OCI-LY7 (cell line): ENCODE results near the gene NPR3. TPM values are rescaled to one million over a fixed set of nuclear protein-coding genes. Genes with fewer than 3 reads are reported as not detected.

Source experiments
- BruUV-seq: library from RNA; stranded (reverse); fragments of 400-500 nt; replicated peaks from 2 replicates; lab custom pipeline; 2021; lab: Mats Ljungman, UMichigan
- CTCF ChIA-PET: fragments of 300-600 bp; sonication (Branson Sonifier 250); formaldehyde crosslinking; loops from one replicate; lab custom pipeline; 2022; ENCODE audit warnings: antibody characterized with exemption; ENCODE audit not compliant: unreplicated experiment; lab: Charles Lee
- POLR2A ChIA-PET: fragments of 300-600 bp; sonication (Branson Sonifier 250); formaldehyde crosslinking; loops from one replicate; lab custom pipeline; 2022; ENCODE audit warnings: antibody characterized with exemption; lab: Charles Lee
- DNase-seq: peaks from one replicate; pipeline ENCODE4 v3.0.0-alpha.2; 2015; ENCODE audit warnings: low spot score
- H2AFZ ChIP-seq: fragments of 200-600 bp; sonication (generic), shearing (Covaris generic); 2 replicates; pipeline ENCODE4 v1.6.1; 2014; ENCODE audit warnings: mild to moderate bottlenecking, antibody characterized with exemption, low read length, moderate library complexity
- H3K27ac ChIP-seq: fragments of 200-600 bp; sonication (generic); 2 replicates; pipeline ENCODE4 v1.5.1; 2014; ENCODE audit warnings: mixed run types, low read depth, mild to moderate bottlenecking, moderate library complexity, low read length, inconsistent platforms; ENCODE audit not compliant: poor library complexity, severe bottlenecking
- H3K36me3 ChIP-seq: fragments of 200-600 bp; sonication (generic); 2 replicates; pipeline ENCODE4 v1.6.1; 2014; ENCODE audit warnings: mild to moderate bottlenecking, antibody characterized with exemption, low read length, moderate library complexity, mixed read lengths; ENCODE audit not compliant: insufficient read depth
- H3K4me1 ChIP-seq: fragments of 200-600 bp; sonication (generic); 2 replicates; pipeline ENCODE4 v1.5.1; 2014; ENCODE audit warnings: mild to moderate bottlenecking, low read length; ENCODE audit not compliant: insufficient read depth, poor library complexity, severe bottlenecking
- H3K4me2 ChIP-seq: fragments of 200-600 bp; sonication (generic); 2 replicates; pipeline ENCODE4 v1.6.1; 2014; ENCODE audit warnings: mild to moderate bottlenecking, low read length
- H3K4me3 ChIP-seq: fragments of 200-600 bp; sonication (generic); 2 replicates; pipeline ENCODE4 v1.5.1; 2014; ENCODE audit warnings: mild to moderate bottlenecking, low read depth, low read length; ENCODE audit not compliant: poor library complexity, severe bottlenecking
- H3K79me2 ChIP-seq: fragments of 200-600 bp; sonication (generic); 2 replicates; pipeline ENCODE4 v1.6.1; 2016; ENCODE audit warnings: low read depth, mild to moderate bottlenecking, low read length, moderate library complexity, mixed read lengths; ENCODE audit not compliant: insufficient read depth
- H3K9me2 ChIP-seq: fragments of 200-600 bp; sonication (generic); 2 replicates; pipeline ENCODE4 v1.6.1; 2016; ENCODE audit warnings: mild to moderate bottlenecking, low read length, mixed read lengths; ENCODE audit not compliant: insufficient read depth
- H3K9me3 ChIP-seq: fragments of 200-600 bp; sonication (generic); 2 replicates; pipeline ENCODE4 v1.6.1; 2014; ENCODE audit warnings: mild to moderate bottlenecking, mixed run types, low read length, mixed read lengths
- H4K20me1 ChIP-seq: fragments of 200-600 bp; sonication (generic); 2 replicates; pipeline ENCODE4 v1.6.1; 2014; ENCODE audit warnings: mild to moderate bottlenecking, antibody characterized with exemption, low read length, moderate library complexity, mixed read lengths; ENCODE audit not compliant: insufficient read depth
- CTCF ChIP-seq: fragments of 200-600 bp; sonication (generic); conservative IDR thresholded peaks from 2 replicates; pipeline ENCODE4 v1.5.1; 2014; ENCODE audit warnings: mild to moderate bottlenecking, antibody characterized with exemption, low read length, moderate library complexity, mixed read lengths
- EZH2phosphoT487 ChIP-seq: fragments of 200-600 bp; sonication (generic); IDR thresholded peaks from 2 replicates; pipeline ENCODE4 v1.6.1; 2018; ENCODE audit warnings: low read depth, borderline replicate concordance, mild to moderate bottlenecking, mixed run types, antibody characterized with exemption, low read length, moderate library complexity, mixed read lengths
- intact Hi-C: fragments of 100-400 bp; cut with micrococcal nuclease; formaldehyde crosslinking; loops from one replicate; pipeline ENCODE4 v1.10.0; 2022; ENCODE audit not compliant: unreplicated experiment
- total RNA-seq, 2 experiments: library from RNA; depleted of rRNA in 1 of 2; stranded (reverse); fragments of >200 nt in 1 of 2; shearing (Covaris generic) in 1 of 2; gene quantifications; 2 replicates each; pipeline ENCODE4 v1.2.3, GENCODE V29; 2014 to 2022

Gene NPR3
- total RNA-seq, 2 experiments from 2014 or later: not detected

GRCh38 chr5:32791536-32792243, 80.6 kb downstream of the NPR3 start:
- H3K4me3 ChIP-seq: no peak overlapping the region
- CTCF ChIA-PET: no interaction called here
- intact Hi-C loops: no loop called here
- H3K9me3 ChIP-seq: no peaks in the 10 kb centered on the region
- H3K36me3 ChIP-seq: no peaks in the 10 kb centered on the region
- no peak for DNase-seq
- H3K9me2 ChIP-seq: no peaks in the 10 kb centered on the region
- no peak overlapping the region for H3K4me2 ChIP-seq
- no peaks in the 10 kb centered on the region for H4K20me1 ChIP-seq
- H3K4me1 ChIP-seq: no peaks in the 10 kb centered on the region
- H2AFZ ChIP-seq: no peak overlapping the region
- TF ChIP-seq EZH2phosphoT487 (no peak), CTCF (no peak)
- BruUV-seq: no TSS peak
- no peak overlapping the region for H3K27ac ChIP-seq
- no peaks in the 10 kb centered on the region for H3K79me2 ChIP-seq
- POLR2A ChIA-PET: interaction anchor here (0.7 kb wide), 2 partner anchors 56 to 778 kb away, joined by 3 read pairs; no protein-coding TSS in a partner anchor

- Histone ChIP-seq H3K27ac (no peak overlapping the region), H2AFZ (no peak overlapping the region), H3K9me2 (no peaks in the 10 kb centered on the region), H3K36me3 (no peaks in the 10 kb centered on the region), H3K4me2 (no peak overlapping the region), H3K4me3 (no peak overlapping the region), H3K9me3 (no peaks in the 10 kb centered on the region), H4K20me1 (no peaks in the 10 kb centered on the region), H3K4me1 (no peaks in the 10 kb centered on the region), H3K79me2 (no peaks in the 10 kb centered on the region)
- ChIA-PET POLR2A (no interaction called here), CTCF (no interaction called here)
- BruUV-seq: no TSS peak
- intact Hi-C loops: no loop called here
- no peak for DNase-seq
- TF ChIP-seq CTCF (no peak), EZH2phosphoT487 (no peak)
These were observed 83.0 kb downstream of the NPR3 start for GRCh38 chr5:32794086-32794485.

GRCh38 chr5:32802764-32803163, 91.6 kb downstream of the NPR3 start:
- CTCF ChIA-PET: no interaction called here
- Histone ChIP-seq H3K9me2 (no peaks in the 10 kb centered on the region), H2AFZ (no peak overlapping the region), H4K20me1 (no peaks in the 10 kb centered on the region), H3K4me1 (no peaks in the 10 kb centered on the region), H3K79me2 (no peaks in the 10 kb centered on the region), H3K9me3 (no peaks in the 10 kb centered on the region), H3K27ac (no peak overlapping the region), H3K4me2 (no peak overlapping the region), H3K36me3 (no peaks in the 10 kb centered on the region), H3K4me3 (no peak overlapping the region)
- TF ChIP-seq EZH2phosphoT487: no peak
- TF ChIP-seq CTCF: no peak
- no TSS peak for BruUV-seq
- POLR2A ChIA-PET: interaction anchor here (1.2 kb wide), 1 partner anchor 11 kb away, joined by 3 read pairs; no protein-coding TSS in a partner anchor
- DNase-seq: no peak
- intact Hi-C loops: no loop called here
